Tibial artery (tissue), 4 donors: ENCODE data around the gene ABCA12.

Experiments
- DNase-seq, 2 donors: peaks; one replicate each; pipeline ENCODE4 v3.0.0-alpha.2; 2019
- H3K27ac ChIP-seq, 2 donors: fragments of 200-600 bp; sonication (generic) in 1 of 2; 1 replicate in 1 of 2; 2 replicates in 1 of 2; pipeline ENCODE4 v1.5.1; 2018 to 2019; ENCODE audit warnings: mild to moderate bottlenecking in 1 of 2
- H3K27me3 ChIP-seq, 2 donors: fragments of 200-600 bp; sonication (generic) in 1 of 2; one replicate each; pipeline versions ENCODE4 v1.5.1 to v1.6.0; 2016 to 2019
- H3K36me3 ChIP-seq, 3 donors: fragments of 200-600 bp; sonication (generic) in 2 of 3; one replicate each; pipeline ENCODE4 v1.5.1; 2016 to 2019; ENCODE audit warnings: mild to moderate bottlenecking in 2 of 3
- H3K4me1 ChIP-seq, 4 donors: fragments of 200-600 bp; sonication (generic) in 2 of 4; 1 replicate in 3 of 4; 2 replicates in 1 of 4; pipeline ENCODE4 v1.5.1; 2016 to 2019
- H3K4me3 ChIP-seq, 2 donors: fragments of 200-600 bp; sonication (generic) in 1 of 2; 1 replicate in 1 of 2; 2 replicates in 1 of 2; pipeline ENCODE4 v1.5.1; 2018 to 2019; ENCODE audit warnings: mild to moderate bottlenecking in 2 of 2
- H3K9me3 ChIP-seq, 3 donors: fragments of 200-600 bp; sonication (generic) in 1 of 3; one replicate each; pipeline ENCODE4 v1.5.1; 2016 to 2019
- intact Hi-C: fragments of 100-400 bp; cut with DNase I; formaldehyde crosslinking; loops from one replicate; pipeline ENCODE4 v1.15.0; 2023; ENCODE audit warnings: low total_unique reads
- TF ChIP-seq, protein P1 (sequence below), 2 experiments: fragments of 200-600 bp in 1 of 2; fragments of 450-650 bp in 1 of 2; IDR thresholded peaks; one replicate each; pipeline ENCODE4 v1.5.1; 2017 to 2019; ENCODE audit warnings: antibody characterized with exemption in 2 of 2, mild to moderate bottlenecking in 1 of 2, moderate library complexity in 1 of 2

ABCA12 gene

DNA sequence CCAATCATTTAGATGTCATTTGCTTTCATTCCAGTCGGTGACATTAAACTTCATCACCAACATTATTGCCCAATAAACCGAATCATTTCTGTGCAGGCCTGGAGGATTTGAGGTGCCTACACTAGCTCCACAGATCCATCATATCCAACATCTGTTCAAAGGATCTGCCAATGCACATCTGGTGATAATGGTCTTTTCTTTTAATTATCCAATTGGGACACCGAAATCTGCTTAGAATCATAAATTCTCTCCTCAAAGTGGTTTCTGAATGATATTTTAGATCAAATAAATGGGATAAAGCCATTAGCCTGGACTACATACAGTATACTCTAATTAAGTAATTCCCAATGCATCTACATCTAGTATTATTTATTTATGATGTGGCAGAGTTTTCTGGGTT is 85.6 kb downstream of the ABCA12 start:
- DNase-seq: no peak
- no peak overlapping the region for H3K4me3 ChIP-seq
- H3K36me3 ChIP-seq: no peaks in the 10 kb centered on the region
- no peaks in the 10 kb centered on the region for H3K4me1 ChIP-seq
- TF ChIP-seq, protein P1, sequence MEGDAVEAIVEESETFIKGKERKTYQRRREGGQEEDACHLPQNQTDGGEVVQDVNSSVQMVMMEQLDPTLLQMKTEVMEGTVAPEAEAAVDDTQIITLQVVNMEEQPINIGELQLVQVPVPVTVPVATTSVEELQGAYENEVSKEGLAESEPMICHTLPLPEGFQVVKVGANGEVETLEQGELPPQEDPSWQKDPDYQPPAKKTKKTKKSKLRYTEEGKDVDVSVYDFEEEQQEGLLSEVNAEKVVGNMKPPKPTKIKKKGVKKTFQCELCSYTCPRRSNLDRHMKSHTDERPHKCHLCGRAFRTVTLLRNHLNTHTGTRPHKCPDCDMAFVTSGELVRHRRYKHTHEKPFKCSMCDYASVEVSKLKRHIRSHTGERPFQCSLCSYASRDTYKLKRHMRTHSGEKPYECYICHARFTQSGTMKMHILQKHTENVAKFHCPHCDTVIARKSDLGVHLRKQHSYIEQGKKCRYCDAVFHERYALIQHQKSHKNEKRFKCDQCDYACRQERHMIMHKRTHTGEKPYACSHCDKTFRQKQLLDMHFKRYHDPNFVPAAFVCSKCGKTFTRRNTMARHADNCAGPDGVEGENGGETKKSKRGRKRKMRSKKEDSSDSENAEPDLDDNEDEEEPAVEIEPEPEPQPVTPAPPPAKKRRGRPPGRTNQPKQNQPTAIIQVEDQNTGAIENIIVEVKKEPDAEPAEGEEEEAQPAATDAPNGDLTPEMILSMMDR (IDR thresholded peaks at IDR 0.05): no peak
- H3K27ac ChIP-seq: no peak overlapping the region
- intact Hi-C loops: no loop called here
- H3K9me3 ChIP-seq: no peaks in the 10 kb centered on the region
- no peaks in the 10 kb centered on the region for H3K27me3 ChIP-seq

DNA sequence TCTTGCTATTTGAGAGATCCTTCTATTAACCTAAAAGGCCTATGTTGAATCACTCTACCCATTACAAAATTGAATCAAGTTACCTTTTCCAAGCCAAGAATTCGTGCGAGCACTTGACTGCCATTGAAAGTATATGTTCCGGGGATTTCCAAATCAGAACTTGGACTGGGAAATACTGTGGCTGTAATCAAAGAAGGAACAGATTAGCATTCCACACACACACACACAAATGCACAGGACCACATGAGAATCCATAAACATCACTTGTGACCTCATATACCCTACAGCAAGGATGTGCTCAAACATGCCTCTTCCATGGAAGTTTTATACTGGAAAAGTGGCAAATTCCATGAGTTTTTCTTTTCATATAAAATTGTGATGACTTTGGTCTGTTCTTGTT is 86.0 kb downstream of the ABCA12 start:
- no peaks in the 10 kb centered on the region for H3K36me3 ChIP-seq
- H3K9me3 ChIP-seq: peaks cover 0 to 2% (median 0%) of the 10 kb centered on the region in 3 donors
- H3K4me3 ChIP-seq: no peak overlapping the region
- no peak overlapping the region for H3K27ac ChIP-seq
- no peaks in the 10 kb centered on the region for H3K27me3 ChIP-seq
- H3K4me1 ChIP-seq: no peaks in the 10 kb centered on the region
- TF ChIP-seq, protein P1 (IDR thresholded peaks at IDR 0.05): no peak
- intact Hi-C loops: no loop called here
- no peak for DNase-seq

DNA sequence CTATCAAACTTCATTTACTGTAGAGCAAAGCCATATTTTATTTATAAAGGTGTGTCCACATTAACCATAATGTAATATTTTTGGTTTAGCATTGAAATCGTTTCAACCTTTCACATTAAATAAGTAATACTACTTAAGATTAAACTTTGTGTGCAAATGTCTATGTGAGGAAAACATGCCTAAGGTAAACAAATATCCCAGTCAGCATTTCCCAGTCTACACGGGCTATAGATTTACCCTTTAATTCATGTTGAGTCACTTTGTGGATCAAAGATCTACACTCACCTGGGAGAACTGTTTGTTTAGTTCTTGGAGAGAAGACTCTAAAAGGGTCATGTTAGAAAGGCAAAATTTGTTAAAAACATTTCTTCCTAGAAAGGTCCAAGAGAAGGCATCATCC is 89.1 kb downstream of the ABCA12 start:
- no peak overlapping the region for H3K27ac ChIP-seq

DNA sequence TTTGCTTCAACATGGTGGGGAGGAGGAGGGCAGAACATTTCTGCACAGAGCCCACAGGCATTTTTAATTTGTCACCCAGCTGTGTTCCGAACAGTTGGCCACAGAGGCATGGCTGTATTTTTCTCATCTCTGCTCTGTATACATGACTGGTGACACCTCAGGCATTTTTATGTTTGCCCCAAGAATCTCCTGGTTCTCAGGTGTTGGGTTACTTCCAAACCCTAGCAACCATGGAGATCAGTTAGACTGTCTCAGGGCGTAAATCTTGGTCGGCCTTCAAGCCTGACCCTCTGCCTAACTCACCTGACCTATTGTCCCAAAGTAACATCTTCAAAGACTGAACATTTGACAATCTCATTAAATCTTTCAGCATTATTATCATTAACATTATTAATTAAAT is 100.0 kb downstream of the ABCA12 start:
- Histone ChIP-seq H3K27me3 (no peaks in the 10 kb centered on the region), H3K4me3 (no peak overlapping the region), H3K36me3 (no peaks in the 10 kb centered on the region), H3K27ac (no peak overlapping the region), H3K4me1 (no peaks in the 10 kb centered on the region), H3K9me3 (no peaks in the 10 kb centered on the region)
- TF ChIP-seq, protein P1 (IDR thresholded peaks at IDR 0.05): no peak
- DNase-seq: no peak
- intact Hi-C loops: no loop called here

More for the DNA sequence above, 89.1 kb downstream of the ABCA12 start:
- Histone ChIP-seq H3K9me3 (peaks cover 0 to 5% (median 4%) of the 10 kb centered on the region in 3 donors), H3K36me3 (no peaks in the 10 kb centered on the region), H3K27me3 (no peaks in the 10 kb centered on the region), H3K4me1 (no peaks in the 10 kb centered on the region), H3K4me3 (no peak overlapping the region)
- intact Hi-C loops: no loop called here
- TF ChIP-seq, protein P1 (IDR thresholded peaks at IDR 0.05): no peak
- no peak for DNase-seq

DNA sequence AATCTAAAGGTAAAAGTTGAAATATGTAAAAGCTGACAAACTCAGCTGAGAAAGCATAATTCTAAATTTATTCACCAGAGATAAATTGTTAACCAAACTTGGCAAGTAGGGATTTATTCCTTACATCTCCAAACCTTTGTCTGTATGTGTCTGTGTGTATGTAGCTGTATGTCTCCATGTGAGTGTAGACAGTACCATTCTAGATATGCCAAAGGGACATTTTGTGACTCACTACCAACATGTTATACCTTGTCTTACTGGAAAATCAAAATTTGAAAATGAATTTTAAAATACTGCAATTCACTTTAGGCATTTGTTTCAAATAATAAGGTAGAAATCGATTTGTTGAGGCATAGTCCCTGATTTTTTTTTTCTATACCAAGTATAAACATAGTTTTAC is 102.1 kb downstream of the ABCA12 start:
- H3K27me3 ChIP-seq: no peaks in the 10 kb centered on the region
- H3K27ac ChIP-seq: no peak overlapping the region
- no peaks in the 10 kb centered on the region for H3K36me3 ChIP-seq
- H3K9me3 ChIP-seq: no peaks in the 10 kb centered on the region
- no peak for DNase-seq
- intact Hi-C loops: no loop called here
- TF ChIP-seq, protein P1 (IDR thresholded peaks at IDR 0.05): no peak
- no peak overlapping the region for H3K4me3 ChIP-seq
- H3K4me1 ChIP-seq: no peaks in the 10 kb centered on the region

DNA sequence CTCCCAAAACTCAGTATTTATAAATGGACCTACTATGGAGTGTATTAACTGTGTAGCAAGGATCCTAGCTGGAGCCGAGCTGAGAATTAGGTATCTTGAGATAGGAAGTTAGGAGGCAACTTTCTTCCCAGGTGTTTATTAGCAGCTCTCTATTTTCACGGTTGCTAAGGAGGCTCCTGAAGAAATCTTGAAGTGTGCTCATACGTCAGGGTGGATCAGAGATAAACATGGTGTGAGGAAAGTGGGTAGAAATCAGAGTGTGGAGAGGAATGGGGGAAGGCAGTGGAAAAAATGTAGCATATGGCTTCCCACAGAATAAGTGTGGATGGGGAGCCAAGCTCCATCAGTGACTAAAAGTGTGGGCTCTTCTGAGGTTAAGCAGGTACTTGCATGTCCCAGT is 104.3 kb downstream of the ABCA12 start:
- Histone ChIP-seq H3K27me3 (no peaks in the 10 kb centered on the region), H3K4me3 (no peak overlapping the region), H3K9me3 (no peaks in the 10 kb centered on the region), H3K27ac (no peak overlapping the region), H3K36me3 (no peaks in the 10 kb centered on the region), H3K4me1 (no peaks in the 10 kb centered on the region)
- intact Hi-C loops: no loop called here
- no peak for DNase-seq
- TF ChIP-seq, protein P1 (IDR thresholded peaks at IDR 0.05): no peak
